Liver (tissue), 9 donors: ENCODE data around the gene TRPM2. TPM values are rescaled to one million over a fixed set of nuclear protein-coding genes. Genes with fewer than 3 reads are reported as not detected.

ENCODE experiments used
- DNase-seq: peaks from one replicate; pipeline ENCODE4 v3.0.0-alpha.2; 2017; ENCODE audit warnings: low spot score
- H3K27ac ChIP-seq, 2 donors: one replicate each; pipeline ENCODE4 v1.7.0; 2013; ENCODE audit warnings: inconsistent platforms in 2 of 2, low read length in 2 of 2, control low read depth in 1 of 2, low read depth in 1 of 2, mild to moderate bottlenecking in 1 of 2
- H3K27me3 ChIP-seq, 4 donors: one replicate each; pipeline versions ENCODE4 v1.6.1 to v1.7.0; 2013; ENCODE audit warnings: low read length in 3 of 4, inconsistent platforms in 1 of 4, mild to moderate bottlenecking in 1 of 4, moderate library complexity in 1 of 4; ENCODE audit not compliant: control insufficient read depth in 4 of 4, insufficient read depth in 4 of 4
- H3K36me3 ChIP-seq, 4 donors: one replicate each; pipeline versions ENCODE4 v1.6.1 to v1.7.0; 2013; ENCODE audit warnings: low read length in 3 of 4, mild to moderate bottlenecking in 3 of 4, low read depth in 1 of 4, moderate library complexity in 1 of 4; ENCODE audit not compliant: control insufficient read depth in 4 of 4, insufficient read depth in 3 of 4
- H3K4me1 ChIP-seq, 4 donors: one replicate each; pipeline versions ENCODE4 v1.6.1 to v1.7.0; 2013; ENCODE audit warnings: low read length in 3 of 4, mild to moderate bottlenecking in 3 of 4, moderate library complexity in 1 of 4; ENCODE audit not compliant: control insufficient read depth in 4 of 4, insufficient read depth in 4 of 4
- H3K4me3 ChIP-seq, 3 donors: one replicate each; pipeline versions ENCODE4 v1.6.1 to v1.7.0; 2013; ENCODE audit warnings: low read length in 3 of 3, control low read depth in 1 of 3, low read depth in 1 of 3, mild to moderate bottlenecking in 1 of 3
- H3K9ac ChIP-seq, 2 donors: one replicate each; pipeline ENCODE4 v1.7.0; 2013; ENCODE audit warnings: low read length in 2 of 2, mild to moderate bottlenecking in 2 of 2, moderate library complexity in 2 of 2, control low read depth in 1 of 2, low read depth in 1 of 2
- H3K9me3 ChIP-seq, 4 donors: one replicate each; pipeline versions ENCODE4 v1.6.1 to v1.7.0; 2013; ENCODE audit warnings: low read length in 3 of 4; ENCODE audit not compliant: control insufficient read depth in 4 of 4
- EGR1 ChIP-seq, 2 donors: IDR thresholded peaks; 2 replicates each; pipeline ENCODE4 v1.6.1; 2016 to 2018; ENCODE audit warnings: antibody characterized with exemption in 2 of 2, low read depth in 2 of 2
- FOXA1 ChIP-seq: IDR thresholded peaks from 2 replicates; pipeline ENCODE4 v1.6.1; 2016; ENCODE audit warnings: antibody characterized with exemption
- GABPA ChIP-seq, 2 donors: IDR thresholded peaks in 1 of 2; conservative IDR thresholded peaks in 1 of 2; 2 replicates each; pipeline ENCODE4 v1.6.1; 2016; ENCODE audit warnings: antibody characterized with exemption in 2 of 2, mild to moderate bottlenecking in 1 of 2, moderate library complexity in 1 of 2
- HNF4A ChIP-seq, 2 donors: conservative IDR thresholded peaks; 2 replicates each; pipeline ENCODE4 v1.6.1; 2016; ENCODE audit warnings: antibody characterized with exemption in 2 of 2, mild to moderate bottlenecking in 2 of 2
- HNF4G ChIP-seq: IDR thresholded peaks from 2 replicates; pipeline ENCODE4 v1.6.1; 2016; ENCODE audit warnings: antibody characterized with exemption
- NR2F2 ChIP-seq: IDR thresholded peaks from 2 replicates; pipeline ENCODE4 v1.6.1; 2016; ENCODE audit warnings: antibody characterized with exemption
- RAD21 ChIP-seq, 2 donors: IDR thresholded peaks; 2 replicates each; pipeline ENCODE4 v1.6.1; 2016; ENCODE audit warnings: antibody characterized with exemption in 2 of 2, mild to moderate bottlenecking in 2 of 2
- RXRA ChIP-seq, 2 donors: IDR thresholded peaks; 2 replicates each; pipeline ENCODE4 v1.6.1; 2017 to 2018; ENCODE audit warnings: antibody characterized with exemption in 2 of 2, mild to moderate bottlenecking in 1 of 2
- SP1 ChIP-seq: IDR thresholded peaks from 2 replicates; pipeline ENCODE4 v1.6.1; 2018; ENCODE audit warnings: antibody characterized with exemption, mild to moderate bottlenecking
- TAF1 ChIP-seq: conservative IDR thresholded peaks from 2 replicates; pipeline ENCODE4 v1.6.1; 2016; ENCODE audit warnings: antibody characterized with exemption, mild to moderate bottlenecking
- YY1 ChIP-seq: IDR thresholded peaks from 2 replicates; pipeline ENCODE4 v1.6.1; 2016; ENCODE audit warnings: antibody characterized with exemption, mild to moderate bottlenecking
- WGBS: extraction: QIAGEN DNeasy Blood & Tissue Kit; methylation state at CpG from one replicate; pipeline ENCODE4 v1.1.7; 2013; 5-methylcytosine and 5-hydroxymethylcytosine counted together
- polyA plus RNA-seq, 2 donors: library from polyadenylated mRNA; stranded (reverse) in 1 of 2; unstranded in 1 of 2; fragments of 200-250 nt in 1 of 2; fragments of >200 nt in 1 of 2; fragmentation: Nextera tagmentation in 1 of 2; extraction: Ambion mirVana in 1 of 2; gene quantifications; one replicate each; pipeline versions ENCODE4 v1.2.1 to v1.2.3, GENCODE V29; 2013 to 2015
- total RNA-seq, 2 donors: library from RNA; depleted of rRNA; stranded (reverse); fragments of >200 nt; gene quantifications; one replicate each; pipeline ENCODE4 v1.2.3, GENCODE V29; 2014
- TF ChIP-seq, protein P1 (sequence below): IDR thresholded peaks from 2 replicates; pipeline ENCODE4 v1.6.1; 2016; ENCODE audit warnings: antibody characterized with exemption
- TF ChIP-seq, protein P2 (sequence below): fragments of 150-350 bp; IDR thresholded peaks from 2 replicates; pipeline ENCODE4 v1.5.1; 2017; ENCODE audit warnings: improper control_type of control experiment, low read depth, low read length; ENCODE audit not compliant: missing input control
- TF ChIP-seq, protein P3 (sequence below): IDR thresholded peaks from 2 replicates; pipeline ENCODE4 v1.6.1; 2016; ENCODE audit warnings: antibody characterized with exemption
- TF ChIP-seq, protein P4 (sequence below): IDR thresholded peaks from 2 replicates; pipeline ENCODE4 v1.6.1; 2016; ENCODE audit warnings: antibody characterized with exemption, mild to moderate bottlenecking
- donor health status: healthy.
- donor health status: healthy.
- donor health status: healthy.
- donor health status: healthy.
- donor health status: healthy.

TRPM2 gene
- total and polyA plus RNA-seq, 4 donors: 0.43 to 1.3 (median 0.63) TPM

DNA sequence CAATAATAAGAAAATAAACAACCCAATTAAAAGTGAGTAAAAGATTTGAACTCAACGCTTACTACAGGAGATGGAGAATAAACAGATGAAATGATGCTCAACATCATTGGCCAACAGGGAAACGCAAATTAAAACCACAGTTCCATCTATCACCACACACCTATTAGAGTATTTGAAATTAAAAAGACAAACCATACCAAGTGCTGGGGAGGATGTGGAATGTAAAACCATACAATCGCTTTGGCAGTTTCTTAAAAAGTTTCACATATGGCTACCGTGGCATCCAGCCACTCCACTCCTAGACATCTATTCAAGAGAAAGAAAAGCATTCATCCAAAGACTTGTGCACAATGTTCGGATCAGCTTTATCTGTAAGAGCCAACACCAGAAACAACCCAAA, 100.6 kb downstream of the TRPM2 start (continued):
- TF ChIP-seq, protein P1, sequence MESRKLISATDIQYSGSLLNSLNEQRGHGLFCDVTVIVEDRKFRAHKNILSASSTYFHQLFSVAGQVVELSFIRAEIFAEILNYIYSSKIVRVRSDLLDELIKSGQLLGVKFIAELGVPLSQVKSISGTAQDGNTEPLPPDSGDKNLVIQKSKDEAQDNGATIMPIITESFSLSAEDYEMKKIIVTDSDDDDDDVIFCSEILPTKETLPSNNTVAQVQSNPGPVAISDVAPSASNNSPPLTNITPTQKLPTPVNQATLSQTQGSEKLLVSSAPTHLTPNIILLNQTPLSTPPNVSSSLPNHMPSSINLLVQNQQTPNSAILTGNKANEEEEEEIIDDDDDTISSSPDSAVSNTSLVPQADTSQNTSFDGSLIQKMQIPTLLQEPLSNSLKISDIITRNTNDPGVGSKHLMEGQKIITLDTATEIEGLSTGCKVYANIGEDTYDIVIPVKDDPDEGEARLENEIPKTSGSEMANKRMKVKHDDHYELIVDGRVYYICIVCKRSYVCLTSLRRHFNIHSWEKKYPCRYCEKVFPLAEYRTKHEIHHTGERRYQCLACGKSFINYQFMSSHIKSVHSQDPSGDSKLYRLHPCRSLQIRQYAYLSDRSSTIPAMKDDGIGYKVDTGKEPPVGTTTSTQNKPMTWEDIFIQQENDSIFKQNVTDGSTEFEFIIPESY: no peak

DNA sequence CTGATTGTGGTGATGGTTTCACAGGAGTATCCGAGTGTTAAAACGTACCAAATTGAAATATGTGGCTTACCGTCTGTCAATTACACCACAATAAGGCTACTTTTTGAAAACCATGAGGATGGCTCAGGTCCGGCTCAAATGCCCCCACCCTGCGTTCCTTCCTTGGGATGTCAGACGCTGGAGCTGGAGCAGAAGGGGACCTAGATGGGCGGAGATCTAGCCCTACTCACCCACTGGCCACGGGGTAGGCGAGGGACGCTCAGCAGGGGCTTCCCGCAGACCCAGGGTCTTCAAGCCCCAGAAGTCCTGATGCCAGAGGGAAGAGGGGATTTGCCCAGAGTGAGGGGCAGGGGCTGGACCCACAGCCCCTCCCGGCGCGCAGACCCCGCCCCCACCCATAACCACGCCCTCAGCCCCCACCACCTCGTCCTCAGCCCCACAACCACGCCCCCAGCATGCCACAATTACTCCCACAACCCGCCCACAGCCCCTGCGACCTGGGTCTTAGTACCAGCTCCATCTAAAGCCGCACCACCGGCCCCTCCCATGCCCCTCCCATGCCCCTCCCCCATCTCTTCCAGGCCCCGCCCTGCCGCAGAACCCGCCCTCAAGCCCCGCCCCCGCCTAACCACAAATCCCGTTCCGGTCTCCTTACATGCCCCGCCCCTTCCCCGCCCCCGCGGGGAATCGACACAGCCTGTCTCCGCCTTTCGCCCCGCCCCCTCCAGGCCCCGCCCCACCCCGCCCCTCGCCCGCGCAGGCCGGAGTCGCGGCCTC, 101.5 kb downstream of the TRPM2 start, which contains the start of gene LRRC3:
Gene LRRC3, plus strand, starts transcription at position 764 of the 777 bp plus-strand sequence. CDS start 1,135 bp downstream, outside the sequence.
- WGBS: 9% methylated on average over 45 of the region's 45 CpGs
- Histone ChIP-seq H3K27ac (peak within 1 kb of the TSS; percentile 69 to 94), H3K4me1 (peaks cover 13 to 47% (median 30%) of the 10 kb centered on the region in 4 donors), H3K9ac (peak within 1 kb of the TSS; percentile 59 to 82), H3K9me3 (no peaks in the 10 kb centered on the region), H3K27me3 (no peaks in the 10 kb centered on the region), H3K36me3 (no peaks in the 10 kb centered on the region), H3K4me3 (peak within 1 kb of the TSS; percentile 41 to 91 (median 68))
- no peak for TF ChIP-seq HNF4A (conservative IDR thresholded peaks at IDR 0.05)
- TF ChIP-seq, protein P1: no peak
- peak; percentile 86 for TF ChIP-seq SP1
- peak; percentile 86 for DNase-seq

DNA sequence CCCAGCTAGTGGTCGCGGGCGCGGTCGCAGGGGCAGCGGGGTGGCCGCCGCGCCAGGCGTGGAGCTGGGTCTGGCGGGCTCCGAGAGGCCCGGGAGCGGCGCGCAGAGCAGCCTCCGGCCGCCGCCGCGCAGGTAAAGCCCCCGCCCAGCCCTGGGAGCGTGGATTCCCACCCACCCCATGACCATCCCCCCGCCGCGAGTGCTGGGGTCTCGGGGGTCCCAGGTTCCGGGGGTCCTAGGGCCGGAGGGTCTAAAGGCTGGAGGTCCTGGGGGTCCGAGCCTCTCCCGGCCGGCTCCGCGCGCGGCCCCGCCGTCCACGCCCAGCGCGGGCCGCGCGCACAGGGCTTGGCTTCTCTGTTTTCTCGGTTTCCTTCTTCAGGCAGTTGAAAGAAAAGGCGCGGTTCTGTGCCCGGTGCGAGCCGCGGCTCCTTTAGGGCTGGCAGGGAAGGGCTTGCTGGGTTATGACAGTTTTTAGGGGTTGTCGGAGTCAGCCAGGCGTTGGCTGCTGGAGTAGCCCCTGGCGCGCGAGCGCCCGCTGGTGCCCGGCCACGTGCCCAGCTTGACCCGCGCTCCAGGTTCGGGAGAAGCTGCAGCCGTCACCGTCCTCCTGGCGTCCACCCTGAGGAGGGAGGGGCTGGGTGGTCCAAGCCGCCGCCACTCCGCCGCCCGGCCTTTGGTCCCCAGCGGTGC, 102.2 kb downstream of the TRPM2 start:
- Histone ChIP-seq H3K4me3 (peak overlapping the region; percentile 41 to 91 (median 68)), H3K4me1 (peaks cover 18 to 54% (median 36%) of the 10 kb centered on the region in 4 donors), H3K36me3 (no peaks in the 10 kb centered on the region), H3K9ac (peak overlapping the region; percentile 59 to 82), H3K9me3 (no peaks in the 10 kb centered on the region), H3K27ac (peak overlapping the region; percentile 69 to 94), H3K27me3 (no peaks in the 10 kb centered on the region)
- 2% methylated on average over 72 of the region's 72 CpGs for WGBS
- DNase-seq: peak; percentile 43
- TF ChIP-seq, protein P1: no peak
- TF ChIP-seq SP1 (peak; percentile 18), HNF4G (no peak), EGR1 (IDR thresholded peaks at IDR 0.05; ENCODE audit: low read depth in 2 of 2) (no peak), RAD21 (IDR thresholded peaks at IDR 0.05) (peak in 1 of 2 donors; percentile 33), HNF4A (conservative IDR thresholded peaks at IDR 0.05) (no peak), FOXA1 (no peak), TAF1 (no peak), NR2F2 (no peak), RXRA (IDR thresholded peaks at IDR 0.05) (no peak), GABPA (IDR thresholded peaks at IDR 0.05 in 1 of 2, conservative IDR thresholded peaks at IDR 0.05 in 1 of 2) (no peak), YY1 (peak; percentile 14)
- TF ChIP-seq, protein P2, sequence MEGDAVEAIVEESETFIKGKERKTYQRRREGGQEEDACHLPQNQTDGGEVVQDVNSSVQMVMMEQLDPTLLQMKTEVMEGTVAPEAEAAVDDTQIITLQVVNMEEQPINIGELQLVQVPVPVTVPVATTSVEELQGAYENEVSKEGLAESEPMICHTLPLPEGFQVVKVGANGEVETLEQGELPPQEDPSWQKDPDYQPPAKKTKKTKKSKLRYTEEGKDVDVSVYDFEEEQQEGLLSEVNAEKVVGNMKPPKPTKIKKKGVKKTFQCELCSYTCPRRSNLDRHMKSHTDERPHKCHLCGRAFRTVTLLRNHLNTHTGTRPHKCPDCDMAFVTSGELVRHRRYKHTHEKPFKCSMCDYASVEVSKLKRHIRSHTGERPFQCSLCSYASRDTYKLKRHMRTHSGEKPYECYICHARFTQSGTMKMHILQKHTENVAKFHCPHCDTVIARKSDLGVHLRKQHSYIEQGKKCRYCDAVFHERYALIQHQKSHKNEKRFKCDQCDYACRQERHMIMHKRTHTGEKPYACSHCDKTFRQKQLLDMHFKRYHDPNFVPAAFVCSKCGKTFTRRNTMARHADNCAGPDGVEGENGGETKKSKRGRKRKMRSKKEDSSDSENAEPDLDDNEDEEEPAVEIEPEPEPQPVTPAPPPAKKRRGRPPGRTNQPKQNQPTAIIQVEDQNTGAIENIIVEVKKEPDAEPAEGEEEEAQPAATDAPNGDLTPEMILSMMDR: no peak
- TF ChIP-seq, protein P3, sequence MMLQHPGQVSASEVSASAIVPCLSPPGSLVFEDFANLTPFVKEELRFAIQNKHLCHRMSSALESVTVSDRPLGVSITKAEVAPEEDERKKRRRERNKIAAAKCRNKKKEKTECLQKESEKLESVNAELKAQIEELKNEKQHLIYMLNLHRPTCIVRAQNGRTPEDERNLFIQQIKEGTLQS: no peak
- TF ChIP-seq, protein P4, sequence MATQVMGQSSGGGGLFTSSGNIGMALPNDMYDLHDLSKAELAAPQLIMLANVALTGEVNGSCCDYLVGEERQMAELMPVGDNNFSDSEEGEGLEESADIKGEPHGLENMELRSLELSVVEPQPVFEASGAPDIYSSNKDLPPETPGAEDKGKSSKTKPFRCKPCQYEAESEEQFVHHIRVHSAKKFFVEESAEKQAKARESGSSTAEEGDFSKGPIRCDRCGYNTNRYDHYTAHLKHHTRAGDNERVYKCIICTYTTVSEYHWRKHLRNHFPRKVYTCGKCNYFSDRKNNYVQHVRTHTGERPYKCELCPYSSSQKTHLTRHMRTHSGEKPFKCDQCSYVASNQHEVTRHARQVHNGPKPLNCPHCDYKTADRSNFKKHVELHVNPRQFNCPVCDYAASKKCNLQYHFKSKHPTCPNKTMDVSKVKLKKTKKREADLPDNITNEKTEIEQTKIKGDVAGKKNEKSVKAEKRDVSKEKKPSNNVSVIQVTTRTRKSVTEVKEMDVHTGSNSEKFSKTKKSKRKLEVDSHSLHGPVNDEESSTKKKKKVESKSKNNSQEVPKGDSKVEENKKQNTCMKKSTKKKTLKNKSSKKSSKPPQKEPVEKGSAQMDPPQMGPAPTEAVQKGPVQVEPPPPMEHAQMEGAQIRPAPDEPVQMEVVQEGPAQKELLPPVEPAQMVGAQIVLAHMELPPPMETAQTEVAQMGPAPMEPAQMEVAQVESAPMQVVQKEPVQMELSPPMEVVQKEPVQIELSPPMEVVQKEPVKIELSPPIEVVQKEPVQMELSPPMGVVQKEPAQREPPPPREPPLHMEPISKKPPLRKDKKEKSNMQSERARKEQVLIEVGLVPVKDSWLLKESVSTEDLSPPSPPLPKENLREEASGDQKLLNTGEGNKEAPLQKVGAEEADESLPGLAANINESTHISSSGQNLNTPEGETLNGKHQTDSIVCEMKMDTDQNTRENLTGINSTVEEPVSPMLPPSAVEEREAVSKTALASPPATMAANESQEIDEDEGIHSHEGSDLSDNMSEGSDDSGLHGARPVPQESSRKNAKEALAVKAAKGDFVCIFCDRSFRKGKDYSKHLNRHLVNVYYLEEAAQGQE: no peak
